NCI-H1417 treated with DMSO at 0.1 percent for 48 hours (cell line): ENCODE measurements around the gene HSFX2.
"Not testable (repeated sequence)": the region's sequence is repeated elsewhere in the genome, so short reads cannot be mapped to it uniquely, and the experiment has no call there.

Source experiments
- DNase-seq: peaks from one replicate; lab custom pipeline; 2025; lab: John Stamatoyannopoulos, UW

Gene HSFX2

DNA sequence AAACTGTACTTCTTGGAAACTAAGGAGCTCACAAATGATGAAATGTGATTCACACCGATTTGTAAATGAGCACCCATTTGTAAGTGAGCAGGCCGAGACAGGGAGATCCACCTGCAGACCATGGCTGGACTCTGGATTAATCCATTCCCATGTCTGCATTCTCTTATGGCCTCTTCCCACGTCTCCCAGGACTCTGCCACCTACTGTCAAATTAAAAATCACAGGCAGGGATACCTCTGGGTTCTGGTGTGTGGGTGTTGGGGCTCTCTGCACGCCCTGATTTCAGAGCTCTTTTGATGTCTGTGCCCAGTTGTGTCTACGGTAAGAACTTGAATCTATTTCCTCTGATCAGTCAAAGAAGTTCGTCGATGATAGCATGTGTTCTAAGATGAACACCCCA lies 4.1 kb downstream of the HSFX2 start:
- DNase-seq = not testable (repeated sequence)

DNA sequence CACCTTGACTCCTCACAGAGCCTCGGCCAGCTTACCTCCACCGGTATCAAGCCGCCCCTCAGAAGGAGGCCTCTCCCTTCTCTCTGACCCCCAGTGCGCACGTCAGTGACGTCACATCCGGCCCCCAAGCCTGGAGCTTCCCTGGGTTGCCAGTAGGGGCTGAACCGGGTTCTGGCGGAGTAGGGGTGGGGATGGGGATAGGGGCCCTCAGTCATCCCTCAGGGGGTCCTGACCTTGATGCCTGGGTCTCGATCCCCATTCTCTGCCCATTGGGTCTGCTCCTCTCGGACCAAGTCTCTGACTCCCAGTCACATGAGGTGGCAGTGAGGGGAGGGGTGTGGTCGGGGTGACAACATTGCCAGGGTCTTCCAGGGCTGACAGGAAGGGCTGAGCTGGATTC lies 7.8 kb downstream of the HSFX2 start, which contains the start of gene MAGEA9B:
TSS of gene MAGEA9B (minus strand) at position 101 of the 400 bp plus-strand sequence. CDS start 4,280 bp downstream, outside the sequence.
- not testable (repeated sequence) for DNase-seq

DNA sequence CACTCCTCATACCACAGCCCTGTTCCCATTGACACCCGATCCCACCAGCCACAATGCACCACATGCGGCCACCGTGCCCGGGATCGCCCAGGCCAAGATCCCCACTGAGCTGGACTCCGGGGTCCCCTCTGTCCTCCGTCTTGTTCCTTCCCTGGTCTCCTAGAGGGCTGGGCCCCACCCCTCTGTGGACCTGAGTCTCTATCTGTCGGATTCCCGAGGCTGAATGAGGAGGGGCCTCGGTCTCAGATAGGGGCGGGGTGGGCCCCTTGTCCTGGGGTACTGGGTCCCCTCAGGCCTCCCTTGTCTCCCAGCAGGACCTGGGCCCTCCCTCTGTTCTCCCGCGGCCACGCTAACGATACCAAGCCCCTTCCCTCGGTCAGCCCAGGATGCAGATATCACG lies 9.5 kb downstream of the HSFX2 start:
- not testable (repeated sequence) for DNase-seq

DNA sequence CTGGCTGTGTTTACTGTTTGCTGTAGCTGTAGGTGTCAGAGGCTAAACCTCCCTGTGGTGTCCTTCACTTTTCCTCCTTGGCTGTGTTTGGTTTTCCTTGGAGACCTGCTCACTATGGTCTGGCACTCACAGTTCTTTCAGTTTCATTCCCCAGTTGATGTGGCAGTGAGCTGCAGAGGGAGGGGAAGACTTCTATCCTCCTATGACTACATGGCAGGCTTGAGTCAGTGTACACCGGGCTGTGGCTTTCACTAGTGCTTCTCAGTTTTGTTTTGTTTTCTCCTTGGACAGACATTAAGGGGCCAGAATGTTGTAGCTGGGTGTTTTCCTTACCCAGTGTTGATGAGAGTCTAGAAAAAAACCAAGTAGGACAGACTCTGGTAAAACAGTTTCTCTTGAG lies 21.7 kb downstream of the HSFX2 start:
- DNase-seq = not testable (repeated sequence)

DNA sequence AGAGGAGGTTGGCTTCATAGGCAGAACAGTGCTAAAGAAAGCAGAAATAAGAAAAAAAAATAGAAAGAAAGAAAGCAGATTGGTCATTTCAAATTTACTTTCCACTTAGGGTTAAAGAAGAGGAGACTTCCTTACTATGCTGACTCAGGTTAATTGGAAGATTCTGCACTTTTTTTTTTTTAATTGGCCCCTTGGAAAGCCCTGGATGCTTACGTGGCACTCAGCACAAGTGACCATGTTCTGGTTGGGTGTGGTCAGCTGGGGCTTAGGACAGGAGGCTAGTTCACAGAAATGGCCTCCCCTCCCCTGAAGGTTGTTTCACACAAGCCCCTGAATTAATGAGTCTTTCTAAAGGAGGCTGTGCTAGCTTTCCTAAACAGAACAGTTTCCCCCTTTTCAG lies 22.4 kb downstream of the HSFX2 start:
- no peak for DNase-seq

DNA sequence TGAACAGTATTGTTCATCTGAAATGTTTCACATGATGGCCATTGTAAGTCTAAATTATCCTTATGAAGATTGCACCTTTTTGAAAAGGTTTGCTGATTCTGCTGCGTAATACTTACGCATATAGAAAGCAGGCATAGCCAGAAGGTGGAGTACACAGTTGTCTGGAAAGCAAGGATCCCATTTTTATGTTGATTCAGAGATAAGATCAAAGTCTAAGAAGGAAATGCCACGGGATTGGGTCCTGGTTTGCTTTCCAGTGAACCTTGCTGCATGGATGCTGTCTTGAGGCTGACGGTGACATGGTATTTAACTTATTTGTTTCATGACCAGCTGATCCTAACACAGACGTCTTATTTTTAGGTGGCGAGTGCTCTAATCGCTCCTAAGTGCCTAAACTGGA lies 23.3 kb downstream of the HSFX2 start:
- no peak for DNase-seq

DNA sequence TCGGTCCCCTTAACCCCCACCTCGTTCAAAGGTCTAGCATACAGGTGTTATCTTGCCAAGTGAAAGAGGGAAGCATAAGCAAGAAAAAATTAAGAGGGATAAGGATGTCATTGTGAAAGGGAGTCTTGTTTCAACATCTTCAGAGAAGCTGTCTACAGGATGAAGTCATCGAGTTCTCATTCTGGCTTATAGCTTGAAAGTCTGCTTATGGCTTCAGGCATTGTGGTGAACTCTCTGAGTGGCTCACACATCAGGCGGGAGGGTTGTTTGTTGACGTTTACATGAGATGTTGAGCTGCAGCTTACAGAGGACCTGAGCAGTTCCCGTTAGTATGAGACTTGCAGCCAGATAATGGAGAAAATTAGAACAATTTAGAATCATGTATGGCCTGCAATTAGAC lies 24.4 kb downstream of the HSFX2 start:
- no peak for DNase-seq

DNA sequence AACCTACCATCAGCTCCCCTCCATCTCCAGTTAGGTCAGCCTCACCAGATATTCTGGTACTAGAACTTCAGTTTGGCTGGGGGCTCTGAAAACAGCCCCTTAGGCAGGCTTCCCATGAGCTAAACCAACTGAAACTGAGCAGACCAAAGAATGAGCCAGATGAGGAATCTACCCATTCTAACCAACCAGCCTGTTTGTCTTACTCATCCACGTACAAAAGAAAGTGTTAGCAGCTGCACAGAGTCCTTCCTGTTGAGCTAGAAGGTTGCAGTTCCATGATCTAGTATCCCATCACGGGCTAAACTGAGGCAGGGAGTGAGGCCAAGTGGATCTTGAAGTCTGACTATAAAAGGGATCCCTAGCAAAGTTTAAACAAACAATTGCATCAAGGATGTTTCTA lies 25.3 kb downstream of the HSFX2 start:
- DNase-seq = no peak

DNA sequence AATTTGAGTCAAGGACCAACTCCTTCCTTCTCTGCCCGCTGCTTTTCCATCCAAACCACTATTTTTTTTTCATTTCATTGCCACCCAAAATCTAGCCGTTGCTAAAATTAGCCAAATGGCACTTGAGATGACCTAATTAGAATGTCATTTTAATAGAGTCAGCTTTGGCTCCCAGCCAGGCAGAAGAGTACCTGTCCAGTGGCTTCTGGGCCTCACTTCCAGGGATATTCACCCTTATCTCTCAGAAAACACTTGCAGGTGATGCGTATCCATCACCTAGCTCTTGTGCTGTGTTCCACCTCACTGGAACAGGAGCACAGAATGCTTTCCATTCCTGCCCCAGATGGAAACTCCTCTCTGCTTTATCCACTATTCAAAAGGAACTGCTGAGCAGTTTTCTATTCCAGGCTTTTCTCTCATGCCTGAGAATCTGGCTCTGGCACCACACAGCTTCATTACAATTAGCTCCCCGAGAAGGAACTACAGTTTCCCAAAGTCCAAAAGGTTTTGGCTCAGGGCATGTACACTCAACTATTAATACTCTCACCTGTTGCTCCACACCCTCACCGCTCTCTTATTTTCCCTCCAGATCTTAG lies 26.3 kb downstream of the HSFX2 start:
- DNase-seq = no peak

DNA sequence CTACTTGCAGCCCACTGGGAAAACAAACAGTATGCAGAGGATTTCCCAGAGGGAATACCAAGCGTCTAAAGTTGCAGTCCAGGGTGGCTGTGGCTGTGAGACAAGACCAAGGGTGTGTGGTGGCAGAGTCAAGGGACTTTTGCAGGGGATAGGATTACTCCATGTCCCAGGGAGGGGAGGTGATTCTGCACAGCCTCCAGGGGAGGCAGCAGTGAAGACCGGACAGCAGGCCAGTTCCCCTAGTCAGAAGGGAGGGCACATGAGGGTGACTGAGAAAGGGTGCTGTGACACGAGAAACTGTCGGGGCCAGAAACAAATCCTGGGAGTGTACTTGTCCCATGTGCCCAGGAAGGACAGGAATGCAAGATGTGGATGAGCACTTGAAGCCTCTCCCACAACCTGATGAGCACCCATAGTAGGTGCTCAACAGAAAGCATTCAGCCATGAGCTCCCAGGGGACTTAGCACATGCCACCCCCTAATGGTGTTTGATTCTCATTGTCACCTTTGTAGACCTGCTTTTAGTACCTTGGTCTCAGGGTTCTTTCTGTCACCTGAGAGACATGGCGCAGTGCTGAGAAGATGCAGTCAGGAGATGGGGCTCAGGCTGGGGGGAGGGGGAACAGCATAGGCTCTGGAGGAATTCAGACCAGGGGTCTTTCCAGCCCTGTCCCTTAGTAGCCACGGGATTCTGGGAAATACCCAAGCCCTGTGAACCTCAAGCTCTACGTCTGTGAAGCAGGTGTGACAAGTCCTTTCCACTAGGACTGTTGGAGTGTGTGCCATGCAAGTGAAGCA lies 27.3 kb downstream of the HSFX2 start:
- DNase-seq = no peak

DNA sequence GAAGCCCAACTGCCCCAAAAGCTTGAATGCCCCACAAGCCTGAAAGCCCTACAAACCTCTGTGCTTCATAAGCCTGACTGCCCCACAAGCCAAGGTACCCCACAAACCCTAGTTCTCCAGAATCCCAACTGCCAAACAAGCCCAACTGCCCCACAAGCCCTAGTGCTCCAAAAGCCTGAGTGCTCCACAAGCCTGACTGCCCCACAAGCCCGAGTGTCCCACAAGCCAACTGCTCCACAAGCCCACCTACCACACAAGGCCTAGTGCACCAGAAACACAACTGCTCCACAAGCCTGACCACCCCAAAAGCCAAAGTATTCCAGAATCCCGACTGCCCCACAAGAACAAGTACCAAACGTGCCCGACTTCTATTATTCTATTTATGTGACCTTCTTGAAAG lies 31.8 kb downstream of the HSFX2 start:
- no peak for DNase-seq

DNA sequence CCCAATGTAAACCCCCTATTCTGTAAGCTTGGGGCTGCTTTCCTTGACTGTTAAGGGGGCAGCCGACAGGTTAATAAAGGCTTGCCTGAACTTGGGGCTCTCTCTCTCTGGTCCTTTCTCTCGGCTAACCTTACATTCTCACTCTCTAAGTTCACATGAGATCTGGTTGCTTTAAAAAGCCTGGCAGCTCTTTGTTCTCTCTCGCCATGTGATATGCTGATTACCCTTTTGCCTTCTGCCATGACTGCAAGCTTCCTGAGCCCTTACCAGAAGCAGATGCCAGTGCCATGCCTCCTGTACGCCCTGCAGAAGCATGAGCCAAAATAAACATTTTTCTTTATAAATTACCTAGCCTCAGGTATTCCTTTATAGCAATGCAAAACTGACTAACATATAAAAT lies 39.9 kb downstream of the HSFX2 start:
- DNase-seq = not testable (repeated sequence)

DNA sequence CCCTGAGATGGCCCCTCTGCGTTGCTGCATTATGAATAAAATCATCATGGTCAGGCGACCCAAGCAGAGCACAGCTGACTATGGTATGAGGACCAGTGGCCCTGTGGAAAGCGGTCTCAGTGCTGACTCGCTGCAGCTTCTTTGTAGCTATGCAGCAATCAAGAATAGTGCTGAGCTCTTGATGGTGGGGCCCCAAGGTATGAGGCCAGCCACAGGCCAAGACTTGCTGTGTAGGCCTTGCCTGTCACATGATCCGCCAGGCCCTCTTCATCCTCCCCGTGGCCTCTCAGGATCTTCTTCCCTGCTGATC lies 43.2 kb downstream of the HSFX2 start:
- not testable (repeated sequence) for DNase-seq

DNA sequence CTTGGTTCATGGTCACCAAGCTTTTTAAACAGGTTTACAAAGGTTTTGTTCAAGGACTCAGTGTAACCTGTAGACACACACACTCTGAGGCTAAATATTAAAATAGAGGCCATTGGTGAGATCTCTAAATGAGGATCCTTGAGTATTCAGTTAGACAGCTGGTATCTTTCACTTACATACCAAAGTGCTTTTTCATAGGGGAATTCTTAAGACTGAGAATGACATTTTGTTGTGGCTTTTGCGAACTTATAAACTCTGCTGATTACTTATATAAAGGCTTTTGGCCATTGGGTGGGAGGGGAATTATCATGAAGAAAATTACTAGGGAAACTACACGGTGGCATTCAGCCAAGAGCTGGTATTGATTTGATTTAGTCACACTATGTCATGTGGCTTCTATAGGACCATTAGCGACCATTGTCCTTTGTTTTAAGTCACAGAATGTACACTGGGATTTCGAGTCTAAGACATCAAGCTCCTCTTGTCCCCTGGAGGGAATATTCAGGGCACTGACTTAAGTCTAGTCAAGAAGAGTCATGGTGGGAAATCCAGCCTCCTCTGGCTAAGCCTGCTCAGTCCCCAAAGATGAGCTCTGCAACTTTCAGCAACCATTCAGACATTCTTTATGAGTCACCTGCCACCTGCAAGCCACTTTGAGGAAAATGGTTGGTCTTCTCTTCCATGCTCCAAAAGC lies 43.7 kb downstream of the HSFX2 start:
- DNase-seq = not testable (repeated sequence)

DNA sequence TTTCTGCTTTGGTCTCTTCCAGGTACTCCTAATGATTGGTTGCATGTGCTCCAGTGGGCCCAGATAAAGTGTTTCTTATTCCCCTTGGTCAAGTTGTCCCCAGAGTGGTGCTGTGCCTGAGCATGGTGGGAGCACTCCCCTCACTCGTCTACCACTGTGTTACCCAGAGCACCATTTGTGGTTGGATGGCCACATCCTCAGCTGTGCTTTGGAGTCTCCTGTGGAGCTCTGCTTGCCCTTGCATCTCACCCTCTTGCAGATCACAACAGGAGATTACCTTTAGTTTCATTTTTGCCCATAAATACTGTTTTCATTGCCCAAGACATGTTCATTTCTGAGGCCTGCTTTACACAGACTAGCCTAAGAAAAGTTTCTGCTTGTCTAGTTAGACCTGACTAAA lies 44.7 kb downstream of the HSFX2 start:
- not testable (repeated sequence) for DNase-seq

DNA sequence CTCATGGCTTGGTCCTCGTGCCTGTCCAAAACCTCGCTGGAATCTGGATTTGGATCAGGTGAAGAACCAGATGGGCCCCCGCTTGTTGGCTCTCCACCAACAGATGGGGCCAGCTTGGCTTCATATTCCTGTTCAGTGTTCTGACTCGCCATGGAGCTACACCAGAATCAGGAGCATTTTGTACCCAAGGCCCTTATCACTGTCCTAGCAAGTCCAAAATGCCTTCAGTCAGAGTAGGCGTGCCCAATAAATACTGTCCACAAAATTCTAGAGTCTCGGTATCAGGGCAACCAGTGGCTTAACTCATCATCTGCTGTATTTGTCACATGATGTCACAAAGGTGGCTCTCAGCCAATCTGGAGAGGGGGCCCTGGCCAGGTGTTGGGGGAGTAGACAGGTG lies 45.4 kb downstream of the HSFX2 start, which contains the start of gene HSFX3:
TSS of gene HSFX3 (minus strand) at position 224 of the 400 bp plus-strand sequence. CDS start at position 152, 72 bp downstream.
- not testable (repeated sequence) for DNase-seq

DNA sequence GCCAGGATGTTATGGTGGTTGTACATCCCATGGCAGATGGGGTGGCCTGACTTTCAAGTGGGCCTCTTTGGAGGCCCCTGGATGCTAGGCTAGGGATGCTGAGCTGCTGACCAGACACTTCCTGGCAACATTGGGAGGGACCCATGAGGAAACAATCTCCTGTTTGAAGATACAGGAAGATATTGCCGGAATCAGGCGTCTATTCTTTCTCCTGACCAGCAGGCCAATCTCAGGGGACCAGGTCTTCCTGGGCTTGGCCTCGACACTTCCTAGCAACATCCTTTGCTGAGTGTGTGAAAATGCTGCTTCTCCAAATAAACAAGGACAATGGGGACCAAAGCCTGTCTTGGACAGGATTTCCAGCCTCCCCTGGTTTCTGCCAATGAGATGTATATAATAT lies 47.3 kb downstream of the HSFX2 start:
- not testable (repeated sequence) for DNase-seq

DNA sequence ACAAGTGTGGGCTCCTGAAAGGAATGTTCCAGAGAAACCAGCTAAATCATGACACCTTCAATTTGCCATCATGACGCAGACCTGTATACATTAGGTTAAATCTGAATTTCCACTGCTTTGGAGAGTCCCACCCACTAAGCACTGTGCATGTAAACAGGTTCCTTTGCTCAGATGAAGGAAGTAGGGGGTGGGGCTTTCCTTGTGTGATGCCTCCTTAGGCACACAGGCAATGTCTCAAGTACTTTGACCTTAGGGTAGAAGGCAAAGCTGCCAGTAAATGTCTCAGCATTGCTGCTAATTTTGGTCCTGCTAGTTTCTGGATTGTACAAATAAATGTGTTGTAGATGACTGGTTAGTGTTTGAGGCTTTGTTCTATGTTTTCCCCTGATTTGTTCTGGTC lies 48.2 kb downstream of the HSFX2 start:
- not testable (repeated sequence) for DNase-seq

DNA sequence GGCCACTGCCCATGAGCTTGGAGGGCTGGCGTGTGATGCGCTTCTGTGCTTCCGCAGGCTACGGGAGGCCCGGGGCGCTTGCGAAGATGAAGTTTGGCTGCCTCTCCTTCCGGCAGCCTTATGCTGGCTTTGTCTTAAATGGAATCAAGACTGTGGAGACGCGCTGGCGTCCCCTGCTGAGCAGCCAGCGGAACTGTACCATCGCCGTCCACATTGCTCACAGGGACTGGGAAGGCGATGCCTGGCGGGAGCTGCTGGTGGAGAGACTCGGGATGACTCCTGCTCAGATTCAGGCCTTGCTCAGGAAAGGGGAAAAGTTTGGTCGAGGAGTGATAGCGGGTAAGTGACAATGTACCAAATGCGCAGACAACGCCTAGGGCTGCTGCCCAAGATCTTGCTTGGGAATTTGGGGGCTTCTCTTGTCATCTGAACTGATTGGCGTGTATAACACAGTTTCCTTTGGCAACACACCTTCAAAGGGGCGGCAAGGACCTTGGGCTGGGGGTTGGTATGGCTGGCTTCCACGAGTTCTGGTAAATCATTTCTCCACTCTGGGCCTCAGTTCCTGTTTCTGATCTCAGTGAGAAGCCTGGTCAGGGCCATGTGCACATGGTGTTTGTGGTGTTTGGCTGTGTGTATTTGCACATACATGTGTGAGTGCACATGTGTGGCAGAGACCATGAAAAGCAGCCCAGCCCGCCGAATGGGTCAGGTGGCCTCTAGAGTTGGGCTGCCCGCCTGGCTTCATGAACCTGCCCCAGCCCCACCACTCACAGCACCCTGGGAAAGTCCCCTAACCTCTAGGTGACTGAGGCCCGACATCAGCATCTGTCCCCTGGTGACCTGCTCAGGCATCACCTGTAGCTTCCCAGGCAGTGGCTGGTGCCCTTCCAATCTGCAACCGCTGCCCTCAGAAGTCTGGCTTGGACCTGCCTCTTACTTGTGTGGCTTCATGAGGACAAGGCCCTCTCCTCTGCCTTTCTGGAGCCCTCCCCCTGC lies 49.3 kb downstream of the HSFX2 start:
- DNase-seq = not testable (repeated sequence)
